Erythroblast (primary cell): ENCODE data around the gene GAST.

ENCODE experiments used
- GATA1 ChIP-seq: IDR thresholded peaks from 2 replicates; pipeline ENCODE4 v1.6.1; 2011; ENCODE audit warnings: low read depth, mild to moderate bottlenecking, control low read depth, low read length, moderate library complexity
- POLR2A ChIP-seq: IDR thresholded peaks from 2 replicates; pipeline ENCODE4 v1.6.1; 2011; ENCODE audit warnings: mild to moderate bottlenecking, low read length

DNA sequence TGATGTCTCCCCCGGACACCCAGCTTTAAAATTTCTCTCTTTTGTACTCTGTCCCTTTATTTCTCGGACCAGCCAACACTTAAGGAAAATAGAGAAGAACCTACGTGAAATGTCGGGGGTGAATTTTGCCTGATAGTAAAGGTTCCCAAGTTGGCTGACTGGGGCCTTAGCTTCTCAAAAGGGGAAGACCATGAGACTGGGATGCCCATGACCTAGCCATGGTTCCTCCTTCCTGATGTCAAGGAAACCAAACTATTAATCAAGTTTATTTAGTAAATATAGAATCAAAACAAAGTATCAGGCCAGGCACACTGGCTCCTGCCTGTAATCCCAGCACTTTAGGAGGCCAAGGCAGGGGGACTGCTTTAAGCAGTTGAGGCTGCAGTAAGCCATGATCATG is 25.9 kb upstream of the GAST start:
- no peak for TF ChIP-seq POLR2A
- TF ChIP-seq GATA1: no peak
